ENCODE data around the gene HAX1. TPM values are rescaled to one million over a fixed set of nuclear protein-coding genes. Genes with fewer than 3 reads are reported as not detected.

HAX1 gene
- total and polyA plus RNA-seq, 2 of the 8 experiments (the other 6 are each of a cell fraction or from before 2014, with no cell fraction given) = 82.2 to 115 TPM

- no peak overlapping the region for H4K5ac ChIP-seq (ENCODE audit: insufficient read length, low read depth, low read length)
- H3K18ac ChIP-seq (ENCODE audit: extremely low read depth, low read length) = no peak overlapping the region
- no peak overlapping the region for H3K9ac ChIP-seq (replicated peaks in 1 of 4; ENCODE audit: extremely low read depth in 1 of 4, low read depth in 3 of 4, low read length in 3 of 4)
- 93% methylated on average over 6 of the region's 6 CpGs; no CpG with 5 or more reads in 1 of the 2 experiments for WGBS, 2 experiments (ENCODE audit: extremely low coverage in 1 of 2, insufficient coverage in 1 of 2, insufficient read length in 1 of 2, insufficient replicate concordance in 2 of 2, low coverage in 1 of 2, low lambda C conversion rate in 2 of 2, missing lambda C conversion rate in 1 of 2)
- H3K79me2 ChIP-seq (ENCODE audit: control insufficient read depth in 1 of 2, insufficient read depth in 2 of 2, low read length in 2 of 2) = peaks cover 4 to 65% of the 10 kb centered on the region in 2 experiments; a peak in 3 of 4 replicates
- no peak overlapping the region for H4K8ac ChIP-seq (ENCODE audit: extremely low read depth, insufficient read depth, low read length)
- no peak overlapping the region for H2BK12ac ChIP-seq (ENCODE audit: low read depth, low read length)
- H3K56ac ChIP-seq (replicated peaks; ENCODE audit: insufficient read length, low read depth, low read length) = no peak overlapping the region
- no peak overlapping the region for H2BK20ac ChIP-seq (ENCODE audit: low read length)
- H3K23me2 ChIP-seq (ENCODE audit: low read depth, low read length) = no peaks in the 10 kb centered on the region
- H2AK5ac ChIP-seq (ENCODE audit: low read depth, low read length) = no peak overlapping the region
- H2BK5ac ChIP-seq (ENCODE audit: low read depth, low read length) = no peak overlapping the region
- peaks cover 7 to 9% of the 10 kb centered on the region in 2 experiments for H4K20me1 ChIP-seq (replicated peaks in 1 of 2; ENCODE audit: control insufficient read depth in 1 of 2, insufficient read depth in 2 of 2, low read length in 2 of 2)
- ChIA-PET CTCF (ENCODE audit: partially characterized antibody) (no interaction called here), POLR2A (ENCODE audit: partially characterized antibody) (interaction anchor here (0.6 to 1.8 kb wide), 6 partner anchors 18 to 125 kb away, joined by 3 read pairs; partner anchors contain the start of gene UBAP2L)
- no peaks in the 10 kb centered on the region for H3K4me1 ChIP-seq (replicated peaks in 1 of 4; ENCODE audit: control insufficient read depth in 3 of 4, insufficient read depth in 4 of 4, low read length in 3 of 4)
- no peaks in the 10 kb centered on the region for H3K9me3 ChIP-seq (ENCODE audit: insufficient read depth in 2 of 2, low read depth in 1 of 2, low read length in 1 of 2)
- no peaks in the 10 kb centered on the region for H3K27me3 ChIP-seq (replicated peaks in 1 of 4; ENCODE audit: control insufficient read depth in 3 of 4, extremely low read depth in 1 of 4, insufficient read depth in 3 of 4, low read length in 3 of 4)
- FAIRE-seq (no peak), DNase-seq (ENCODE audit: low read depth in 1 of 2, low spot score in 2 of 2) (no peak)
- no peak overlapping the region for H3K4ac ChIP-seq (replicated peaks; ENCODE audit: insufficient read length, low read depth, low read length)
- H3K79me1 ChIP-seq (ENCODE audit: low read depth, low read length) = no peaks in the 10 kb centered on the region
- no peak overlapping the region for H4K91ac ChIP-seq (replicated peaks; ENCODE audit: insufficient read length, low read length)
- no peak overlapping the region for H3K14ac ChIP-seq (ENCODE audit: insufficient read length)
- no peak overlapping the region for H2AFZ ChIP-seq (ENCODE audit: low read length)
- no peak overlapping the region for H3K23ac ChIP-seq (ENCODE audit: insufficient read length)
- H2BK120ac ChIP-seq (replicated peaks; ENCODE audit: low read depth, low read length) = no peak overlapping the region
- H3K4me2 ChIP-seq (ENCODE audit: insufficient read depth in 1 of 2, low read depth in 2 of 2, low read length in 2 of 2) = no peak overlapping the region
- H3K36me3 ChIP-seq (ENCODE audit: control insufficient read depth in 2 of 4, insufficient read depth in 4 of 4, low read length in 3 of 4) = peaks cover 34 to 88% (median 76%) of the 10 kb centered on the region in 4 experiments
- H3K4me3 ChIP-seq (ENCODE audit: extremely low read depth in 1 of 4, insufficient read depth in 2 of 4, low read depth in 3 of 4, low read length in 4 of 4) = no peak overlapping the region
- no peak overlapping the region for H2BK15ac ChIP-seq (ENCODE audit: low read length)
- no peak overlapping the region for H3K27ac ChIP-seq (ENCODE audit: low read depth, low read length)
- TF ChIP-seq RFX5 (IDR thresholded peaks at IDR 0.05; ENCODE audit: borderline replicate concordance, low read depth, low read length) (no peak), USF2 (IDR thresholded peaks at IDR 0.05; ENCODE audit: low read length) (no peak), TAF7 (optimal IDR thresholded peaks at IDR 0.05; ENCODE audit: borderline replicate concordance, low read depth, low read length) (no peak), CBX5 (IDR thresholded peaks at IDR 0.05; ENCODE audit: low read depth, low read length) (no peak), ATF2 (IDR thresholded peaks at IDR 0.05; ENCODE audit: low read length) (no peak), CBX8 (IDR thresholded peaks at IDR 0.05; ENCODE audit: borderline replicate concordance, low read depth, low read length) (no peak), BRCA1 (IDR thresholded peaks at IDR 0.05; ENCODE audit: low read depth, low read length) (no peak), SAP30 (IDR thresholded peaks at IDR 0.05; ENCODE audit: insufficient read depth, insufficient replicate concordance, low read length) (no peak), SUZ12 (IDR thresholded peaks at IDR 0.05; ENCODE audit: low read length) (no peak), MAFK (IDR thresholded peaks at IDR 0.05; ENCODE audit: low read depth, low read length) (no peak)
Observed at GRCh38 chr1:154237880-154238506, 34.4 kb upstream of the HAX1 start.

All from H1 (cell line).